Breast epithelium (tissue), 3 donors: ENCODE measurements around the gene TAX1BP3.
A peak's percentile ranks its signal among the peaks of the same experiment; 100 is the strongest.

Experiments
- POLR2A ChIP-seq: fragments of 450-650 bp; IDR thresholded peaks from one replicate; pipeline ENCODE4 v1.6.1; 2016; ENCODE audit warnings: antibody characterized with exemption, mild to moderate bottlenecking, moderate library complexity
- TF ChIP-seq, protein P1 (sequence below), 3 donors: fragments of 450-650 bp; IDR thresholded peaks; one replicate each; pipeline ENCODE4 v1.5.1; 2016 to 2017; ENCODE audit warnings: antibody characterized with exemption in 3 of 3, mild to moderate bottlenecking in 3 of 3, moderate library complexity in 3 of 3

DNA sequence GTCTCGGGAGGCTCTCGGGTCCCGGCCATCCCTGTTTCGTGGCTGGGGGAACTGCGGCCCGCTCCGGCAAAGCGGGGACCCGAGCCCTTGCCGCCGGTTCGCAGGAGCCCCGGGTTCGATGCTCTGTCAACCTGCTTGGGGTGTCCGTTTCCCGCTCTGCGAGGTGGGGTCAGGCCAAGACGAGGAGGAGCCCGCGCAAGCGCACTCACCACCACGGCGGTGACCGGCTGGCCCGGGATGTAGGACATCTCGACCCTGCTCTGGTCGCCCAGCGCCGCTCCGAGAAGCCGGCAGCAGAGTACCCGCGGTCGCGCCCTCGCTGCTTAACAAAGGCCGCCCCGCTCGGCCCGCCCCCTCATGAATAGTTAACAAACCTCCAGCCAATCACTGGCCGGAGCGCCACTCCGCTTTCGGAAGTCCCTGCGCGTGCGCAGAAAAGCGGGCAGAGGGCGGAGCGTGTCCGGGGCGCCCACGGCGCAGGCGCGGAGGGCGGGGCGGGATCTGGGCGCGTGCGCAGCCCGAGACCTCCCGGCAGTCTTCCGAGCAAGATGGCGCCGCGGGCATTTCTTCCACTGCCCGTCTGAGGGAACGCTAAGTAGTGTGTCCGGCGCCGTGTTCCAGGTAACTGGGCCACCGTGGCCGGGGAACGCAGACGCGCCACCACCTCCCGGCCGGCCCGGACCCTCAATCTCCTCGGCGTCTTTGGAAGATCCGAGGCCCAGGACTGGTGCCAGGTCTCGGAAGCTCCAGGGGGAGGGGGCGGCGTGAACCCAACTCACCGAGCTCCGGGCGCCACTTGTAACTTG, at the start of gene TAX1BP3, which contains the start of gene EMC6:
- peak; percentile 37 for TF ChIP-seq POLR2A
- TF ChIP-seq, protein P1, sequence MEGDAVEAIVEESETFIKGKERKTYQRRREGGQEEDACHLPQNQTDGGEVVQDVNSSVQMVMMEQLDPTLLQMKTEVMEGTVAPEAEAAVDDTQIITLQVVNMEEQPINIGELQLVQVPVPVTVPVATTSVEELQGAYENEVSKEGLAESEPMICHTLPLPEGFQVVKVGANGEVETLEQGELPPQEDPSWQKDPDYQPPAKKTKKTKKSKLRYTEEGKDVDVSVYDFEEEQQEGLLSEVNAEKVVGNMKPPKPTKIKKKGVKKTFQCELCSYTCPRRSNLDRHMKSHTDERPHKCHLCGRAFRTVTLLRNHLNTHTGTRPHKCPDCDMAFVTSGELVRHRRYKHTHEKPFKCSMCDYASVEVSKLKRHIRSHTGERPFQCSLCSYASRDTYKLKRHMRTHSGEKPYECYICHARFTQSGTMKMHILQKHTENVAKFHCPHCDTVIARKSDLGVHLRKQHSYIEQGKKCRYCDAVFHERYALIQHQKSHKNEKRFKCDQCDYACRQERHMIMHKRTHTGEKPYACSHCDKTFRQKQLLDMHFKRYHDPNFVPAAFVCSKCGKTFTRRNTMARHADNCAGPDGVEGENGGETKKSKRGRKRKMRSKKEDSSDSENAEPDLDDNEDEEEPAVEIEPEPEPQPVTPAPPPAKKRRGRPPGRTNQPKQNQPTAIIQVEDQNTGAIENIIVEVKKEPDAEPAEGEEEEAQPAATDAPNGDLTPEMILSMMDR (IDR thresholded peaks at IDR 0.05): no peak
